Measurements from ENCODE around the gene TPRG1.

GRCh38 chr3:189295089-189295488 is 123.3 kb downstream of the TPRG1 start:
- TF ChIP-seq MAX (CRISPR knock-in tag; IDR thresholded peaks at IDR 0.05) (no peak), CTCF (IDR thresholded peaks at IDR 0.05) (no peak), ETV6 (CRISPR knock-in tag; IDR thresholded peaks at IDR 0.05) (no peak)
